Spleen (tissue), 13 donors: ENCODE measurements around the gene SLC12A9. TPM values are rescaled to one million over a fixed set of nuclear protein-coding genes. Genes with fewer than 3 reads are reported as not detected.
A peak's percentile ranks its signal among the peaks of the same experiment; 100 is the strongest.

Experiments
- DNase-seq: peaks from one replicate; pipeline ENCODE4 v3.0.0-alpha.2; 2020
- H3K27ac ChIP-seq, 8 donors: fragments of 200-600 bp; sonication (generic) in 7 of 8; 1 replicate in 4 of 8; 2 replicates in 4 of 8; pipeline versions ENCODE4 v1.5.0 to v1.8.0; 2016 to 2021; ENCODE audit warnings: inconsistent platforms in 4 of 8, mild to moderate bottlenecking in 4 of 8, moderate library complexity in 1 of 8
- H3K27me3 ChIP-seq, 7 donors: fragments of 200-600 bp; sonication (generic) in 6 of 7; replicated peaks in 1 of 7; 1 replicate in 4 of 7; 2 replicates in 3 of 7; pipeline versions ENCODE4 v1.5.0 to v1.8.0; 2016 to 2021; ENCODE audit warnings: inconsistent platforms in 3 of 7, mild to moderate bottlenecking in 1 of 7
- H3K36me3 ChIP-seq, 6 donors: fragments of 200-600 bp; sonication (generic) in 5 of 6; 1 replicate in 4 of 6; 2 replicates in 2 of 6; pipeline versions ENCODE4 v1.5.0 to v1.8.0; 2016 to 2021; ENCODE audit warnings: inconsistent platforms in 2 of 6
- H3K4me1 ChIP-seq, 6 donors: fragments of 200-600 bp; sonication (generic) in 5 of 6; 1 replicate in 3 of 6; 2 replicates in 3 of 6; pipeline versions ENCODE4 v1.5.0 to v1.8.0; 2016 to 2021; ENCODE audit warnings: inconsistent platforms in 3 of 6
- H3K4me3 ChIP-seq, 8 donors: fragments of 200-600 bp; sonication (generic) in 7 of 8; 1 replicate in 4 of 8; 2 replicates in 4 of 8; pipeline versions ENCODE4 v1.5.0 to v1.8.0; 2016 to 2021; ENCODE audit warnings: inconsistent platforms in 4 of 8, mild to moderate bottlenecking in 4 of 8, moderate library complexity in 2 of 8
- H3K9me3 ChIP-seq, 8 donors: fragments of 200-600 bp; sonication (generic) in 7 of 8; 1 replicate in 4 of 8; 2 replicates in 4 of 8; pipeline versions ENCODE4 v1.5.0 to v1.8.0; 2016 to 2021; ENCODE audit warnings: inconsistent platforms in 4 of 8
- CTCF ChIP-seq, 11 experiments: fragments of 200-600 bp in 7 of 11; fragments of 450-650 bp in 4 of 11; sonication (generic) in 4 of 11; IDR thresholded peaks in 8 of 11; conservative IDR thresholded peaks in 3 of 11; 1 replicate in 7 of 11; 2 replicates in 4 of 11; pipeline versions ENCODE4 v1.4.0 to v1.8.0; 2016 to 2021; ENCODE audit warnings: antibody characterized with exemption in 11 of 11, inconsistent platforms in 4 of 11, mild to moderate bottlenecking in 1 of 11
- POLR2A ChIP-seq, 3 donors: fragments of 450-650 bp; IDR thresholded peaks; one replicate each; pipeline ENCODE4 v1.5.1; 2017; ENCODE audit warnings: antibody characterized with exemption in 3 of 3, mild to moderate bottlenecking in 1 of 3
- POLR2AphosphoS5 ChIP-seq, 3 donors: sonication (generic); formaldehyde crosslinking; IDR thresholded peaks; one replicate each; pipeline ENCODE4 v1.5.1; 2017; ENCODE audit warnings: antibody characterized with exemption in 3 of 3
- WGBS, 5 donors: extraction: QIAGEN DNeasy Blood & Tissue Kit in 3 of 5; methylation state at CpG; one replicate each; pipeline versions ENCODE4 v1.1.5 to v1.1.7; 2013 to 2018; 5-methylcytosine and 5-hydroxymethylcytosine counted together
- intact Hi-C: fragments of 100-400 bp; cut with DNase I; formaldehyde crosslinking; loops from one replicate; pipeline ENCODE4 v1.15.0; 2023; ENCODE audit warnings: low total_unique reads
- long read RNA-seq, 2 donors: transcript quantifications; one replicate each; lab custom pipeline, GENCODE V29; 2026
- polyA plus RNA-seq, 3 donors: library from polyadenylated mRNA; stranded (reverse); fragments of 200-250 nt; gene quantifications; one replicate each; pipeline ENCODE4 v1.2.1, GENCODE V29; 2013
- total RNA-seq, 7 donors: library from RNA; depleted of rRNA in 3 of 7; stranded (reverse); fragments of >200 nt in 3 of 7; fragmentation: NEBNext Ultra II Directional in 4 of 7; extraction: Animal tissue kit (Norgen Biotek cat#: 25700) in 4 of 7; gene quantifications; one replicate each; pipeline versions ENCODE4 v1.1.0 to v1.2.1, GENCODE V29; 2016 to 2021
- donor health status: healthy with polysubstance abuse.
- donor health status: DM: no; HTN: no; CAD: no; lungs with moderate emphysema.
- donor health status: DM: no; HTN: no; CAD: no.
- donor health status: Bipolar disorder and iron deficiency.
- donor health status: healthy.
- donor health status: DM: no; HTN: no; CAD: no.
- donor health status: DM: yes; HTN: yes; CAD: no.

SLC12A9 gene
- 100 to 1,000 TPM in 1 of 7 donors, 10 to 100 TPM in 6; 34.4 to 109 (median 55.7) TPM for total RNA-seq
- 10 to 100 TPM; 17.0 to 48.4 (median 39.3) TPM for polyA plus RNA-seq
- long read RNA-seq, donor 1, full-length matches to known transcripts, result 5 of 5 reads
- long read RNA-seq, donor 1, partial matches to known transcripts, result 0 of 5 reads
- long read RNA-seq, donor 1, other reads (novel, unspliced or antisense), result 0 of 5 reads
- long read RNA-seq, donor 2, full-length matches to known transcripts, result 5 of 5 reads
- long read RNA-seq, donor 2, partial matches to known transcripts, result 0 of 5 reads
- long read RNA-seq, donor 2, other reads (novel, unspliced or antisense), result 0 of 5 reads

- Histone ChIP-seq H3K36me3 (peaks cover 0 to 34% (median 11%) of the 10 kb centered on the region in 6 donors), H3K27me3 (no peaks in the 10 kb centered on the region), H3K4me1 (peaks cover 12 to 59% (median 32%) of the 10 kb centered on the region in 6 donors), H3K9me3 (no peaks in the 10 kb centered on the region), H3K27ac (peak within 1 kb of the TSS; percentile 57 to 95 (median 83)), H3K4me3 (peak within 1 kb of the TSS; percentile 79 to 96 (median 86))
- peak; percentile 43 to 84 (median 73) for TF ChIP-seq POLR2AphosphoS5 (IDR thresholded peaks at IDR 0.05)
- peak; percentile 85 to 97 (median 94) for TF ChIP-seq CTCF (IDR thresholded peaks at IDR 0.05 in 8 of 11, conservative IDR thresholded peaks at IDR 0.05 in 3 of 11)
- TF ChIP-seq POLR2A (IDR thresholded peaks at IDR 0.05), result peak in 1 of 3 donors; percentile 25
- intact Hi-C loops, result loop anchor here (10.0 kb wide), 1 partner anchor 147 kb away; the partner anchor contains the start of gene POP7
- DNase-seq, result peak; percentile 97
- WGBS, 5 donors, result 0 to 1% (median 0%) methylated on average over 36 to 71 of the region's 71 CpGs
Observed at GRCh38 chr7:100852048-100852872, at the start of gene SLC12A9. TSS of gene SLC12A9 (plus strand) at chr7:100852713. CDS start at chr7:100854198, 1,485 bp downstream.

- peaks cover 0 to 42% (median 23%) of the 10 kb centered on the region in 6 donors for H3K36me3 ChIP-seq
- peaks cover 0 to 8% (median 0%) of the 10 kb centered on the region in 7 donors for H3K27me3 ChIP-seq
- intact Hi-C loops, result no loop called here
- H3K9me3 ChIP-seq, result no peaks in the 10 kb centered on the region
- TF ChIP-seq POLR2A (IDR thresholded peaks at IDR 0.05) (no peak), CTCF (IDR thresholded peaks at IDR 0.05 in 8 of 11, conservative IDR thresholded peaks at IDR 0.05 in 3 of 11) (no peak), POLR2AphosphoS5 (IDR thresholded peaks at IDR 0.05) (no peak)
- H3K4me1 ChIP-seq, result peaks cover 18 to 81% (median 51%) of the 10 kb centered on the region in 6 donors
- peak overlapping the region in 6 of 8 donors; percentile 32 to 82 (median 70) for H3K27ac ChIP-seq
- 45 to 49% (median 46%) methylated on average over 3 to 4 of the region's 4 CpGs for WGBS, 5 donors
- peak overlapping the region in 4 of 8 donors; percentile 15 to 60 (median 28) for H3K4me3 ChIP-seq
- DNase-seq, result no peak
Observed at GRCh38 chr7:100802951-100803350, 49.6 kb upstream of the SLC12A9 start.

GRCh38 chr7:100803398-100804161 is 48.9 kb upstream of the SLC12A9 start:
- H3K36me3 ChIP-seq, result peaks cover 0 to 49% (median 24%) of the 10 kb centered on the region in 6 donors

More at GRCh38 chr7:100803398-100804161, 48.9 kb upstream of the SLC12A9 start:
- intact Hi-C loops, result no loop called here
- no peak for TF ChIP-seq CTCF (IDR thresholded peaks at IDR 0.05 in 8 of 11, conservative IDR thresholded peaks at IDR 0.05 in 3 of 11)
- TF ChIP-seq POLR2AphosphoS5 (IDR thresholded peaks at IDR 0.05), result peak; percentile 40 to 55 (median 51)
- TF ChIP-seq POLR2A (IDR thresholded peaks at IDR 0.05), result no peak
- peaks cover 0 to 8% (median 0%) of the 10 kb centered on the region in 7 donors for H3K27me3 ChIP-seq
- DNase-seq, result peak; percentile 85
- H3K27ac ChIP-seq, result peak overlapping the region; percentile 6 to 82 (median 60)
- H3K4me3 ChIP-seq, result peak overlapping the region in 4 of 8 donors; percentile 15 to 60 (median 28)
- peaks cover 18 to 85% (median 50%) of the 10 kb centered on the region in 6 donors for H3K4me1 ChIP-seq
- 8 to 22% (median 16%) methylated on average over 9 to 19 of the region's 19 CpGs for WGBS, 5 donors
- no peaks in the 10 kb centered on the region for H3K9me3 ChIP-seq
